GM08714 (cell line): ENCODE data around the gene MSS51.

ENCODE experiments used
- H3K4me3 ChIP-seq: fragments of 200-500 bp; sonication (Bioruptor generic); 2 replicates; pipeline ENCODE4 v1.5.1; 2014; ENCODE audit warnings: mild to moderate bottlenecking, low read length, inconsistent platforms
- ZNF274 ChIP-seq: IDR thresholded peaks from 2 replicates; pipeline ENCODE4 v1.6.1; 2012; ENCODE audit warnings: mild to moderate bottlenecking, low read depth, low read length

Gene MSS51

GRCh38 chr10:73439605-73440312, 6.4 kb upstream of the MSS51 start:
- H3K4me3 ChIP-seq = no peak overlapping the region
- TF ChIP-seq ZNF274 = no peak

GRCh38 chr10:73439055-73439454, 5.7 kb upstream of the MSS51 start:
- no peak overlapping the region for H3K4me3 ChIP-seq
- no peak for TF ChIP-seq ZNF274

- no peak overlapping the region for H3K4me3 ChIP-seq
- TF ChIP-seq ZNF274 = no peak
Observed at GRCh38 chr10:73432646-73433537, 469 bp downstream of the MSS51 start.

GRCh38 chr10:73426318-73426717, 7.0 kb downstream of the MSS51 start:
- TF ChIP-seq ZNF274 = no peak
- no peak overlapping the region for H3K4me3 ChIP-seq

GRCh38 chr10:73424478-73424877, 8.9 kb downstream of the MSS51 start:
- no peak overlapping the region for H3K4me3 ChIP-seq
- no peak for TF ChIP-seq ZNF274

- TF ChIP-seq ZNF274 = no peak
- no peak overlapping the region for H3K4me3 ChIP-seq
Observed at GRCh38 chr10:73423309-73423708, 10.1 kb downstream of the MSS51 start.

GRCh38 chr10:73416571-73416970, 16.8 kb downstream of the MSS51 start:
- no peak for TF ChIP-seq ZNF274
- no peak overlapping the region for H3K4me3 ChIP-seq

GRCh38 chr10:73414230-73414945, 19.0 kb downstream of the MSS51 start:
- no peak for TF ChIP-seq ZNF274
- H3K4me3 ChIP-seq = peak overlapping the region; percentile 98

GRCh38 chr10:73413528-73414229, 19.7 kb downstream of the MSS51 start, which contains the start of gene ANXA7:
TSS of gene ANXA7 (minus strand) at chr10:73414058. CDS start at chr10:73400856, 13,202 bp downstream.
- peak within 1 kb of the TSS; percentile 98 for H3K4me3 ChIP-seq
- TF ChIP-seq ZNF274 = no peak

- TF ChIP-seq ZNF274 = no peak
- peak overlapping the region; percentile 98 for H3K4me3 ChIP-seq
Observed at GRCh38 chr10:73413108-73413527, 20.2 kb downstream of the MSS51 start.

GRCh38 chr10:73410897-73411296, 22.5 kb downstream of the MSS51 start:
- no peak for TF ChIP-seq ZNF274
- H3K4me3 ChIP-seq = no peak overlapping the region

- no peak overlapping the region for H3K4me3 ChIP-seq
- no peak for TF ChIP-seq ZNF274
Observed at GRCh38 chr10:73408978-73409521, 24.3 kb downstream of the MSS51 start.

- H3K4me3 ChIP-seq = no peak overlapping the region
- no peak for TF ChIP-seq ZNF274
Observed at GRCh38 chr10:73408061-73408460, 25.3 kb downstream of the MSS51 start.

- no peak overlapping the region for H3K4me3 ChIP-seq
- TF ChIP-seq ZNF274 = no peak
Observed at GRCh38 chr10:73407495-73407894, 25.9 kb downstream of the MSS51 start.

- H3K4me3 ChIP-seq = no peak overlapping the region
- no peak for TF ChIP-seq ZNF274
Observed at GRCh38 chr10:73406846-73407245, 26.5 kb downstream of the MSS51 start.
